ENCODE data around the gene RAD51AP2.

GRCh38 chr2:17476064-17476463 lies 42.2 kb downstream of the RAD51AP2 start:
- TF ChIP-seq CTCF (conservative IDR thresholded peaks at IDR 0.05) = no peak
- no peak for TF ChIP-seq ZFX (IDR thresholded peaks at IDR 0.05)
